Sigmoid colon (tissue), 7 donors: ENCODE data around the gene PSMB10. TPM values are rescaled to one million over a fixed set of nuclear protein-coding genes. Genes with fewer than 3 reads are reported as not detected.
A peak's percentile ranks its signal among the peaks of the same experiment; 100 is the strongest.

Experiments
- DNase-seq: peaks from one replicate; pipeline ENCODE4 v3.0.0-alpha.2; 2019
- H3K27ac ChIP-seq, 4 donors: fragments of 200-600 bp; sonication (generic); one replicate each; pipeline ENCODE4 v1.5.1; 2016 to 2019; ENCODE audit warnings: mild to moderate bottlenecking in 1 of 4
- H3K27me3 ChIP-seq, 3 donors: fragments of 200-600 bp; sonication (generic); one replicate each; pipeline ENCODE4 v1.5.1; 2019; ENCODE audit warnings: mild to moderate bottlenecking in 1 of 3
- H3K36me3 ChIP-seq, 4 donors: fragments of 200-600 bp; sonication (generic); one replicate each; pipeline ENCODE4 v1.5.1; 2016 to 2019
- H3K4me1 ChIP-seq, 4 donors: fragments of 200-600 bp; sonication (generic); one replicate each; pipeline ENCODE4 v1.5.1; 2017 to 2019
- H3K4me3 ChIP-seq, 4 donors: fragments of 200-600 bp; sonication (generic); one replicate each; pipeline ENCODE4 v1.5.1; 2017 to 2019; ENCODE audit warnings: mild to moderate bottlenecking in 2 of 4, moderate library complexity in 1 of 4
- H3K9me3 ChIP-seq, 4 donors: fragments of 200-600 bp in 3 of 4; sonication (generic) in 3 of 4; one replicate each; pipeline versions ENCODE4 v1.5.1 to v1.6.1; 2013 to 2019
- CTCF ChIP-seq, 4 experiments: fragments of 450-650 bp in 3 of 4; fragments of 200-600 bp in 1 of 4; IDR thresholded peaks; one replicate each; pipeline ENCODE4 v1.5.1; 2016 to 2019; ENCODE audit warnings: antibody characterized with exemption in 4 of 4, mild to moderate bottlenecking in 3 of 4, moderate library complexity in 2 of 4
- EP300 ChIP-seq, 4 donors: sonication (generic); formaldehyde crosslinking; IDR thresholded peaks; one replicate each; pipeline ENCODE4 v1.6.1; 2017; ENCODE audit warnings: antibody characterized with exemption in 4 of 4
- POLR2A ChIP-seq, 2 donors: fragments of 450-650 bp; IDR thresholded peaks; one replicate each; pipeline ENCODE4 v1.6.1; 2016; ENCODE audit warnings: antibody characterized with exemption in 2 of 2, mild to moderate bottlenecking in 2 of 2, moderate library complexity in 2 of 2
- POLR2AphosphoS5 ChIP-seq, 4 donors: sonication (generic); formaldehyde crosslinking; IDR thresholded peaks; one replicate each; pipeline ENCODE4 v1.6.1; 2017; ENCODE audit warnings: antibody characterized with exemption in 4 of 4
- WGBS, 2 donors: extraction: QIAGEN DNeasy Blood & Tissue Kit; methylation state at CpG; one replicate each; pipeline ENCODE4 v1.1.7; 2013; 5-methylcytosine and 5-hydroxymethylcytosine counted together
- intact Hi-C: fragments of 100-400 bp; cut with DNase I; formaldehyde crosslinking; loops from one replicate; pipeline ENCODE4 v1.15.1; 2023
- polyA plus RNA-seq, 3 donors: library from polyadenylated mRNA; stranded (reverse); fragments of 200-250 nt; gene quantifications; one replicate each; pipeline ENCODE4 v1.2.3, GENCODE V29; 2013
- total RNA-seq, 4 donors: library from RNA; depleted of rRNA; stranded (reverse); fragments of >200 nt; gene quantifications; one replicate each; pipeline ENCODE4 v1.1.0, GENCODE V29; 2016
- donor health status: healthy with polysubstance abuse.
- donor health status: Bipolar disorder and iron deficiency.
- donor health status: healthy.

The PSMB10 gene
- 10 to 100 TPM; 37.1 to 61.0 (median 42.5) TPM for total RNA-seq
- polyA plus RNA-seq = 100 to 1,000 TPM; 170 to 200 (median 183) TPM

DNA sequence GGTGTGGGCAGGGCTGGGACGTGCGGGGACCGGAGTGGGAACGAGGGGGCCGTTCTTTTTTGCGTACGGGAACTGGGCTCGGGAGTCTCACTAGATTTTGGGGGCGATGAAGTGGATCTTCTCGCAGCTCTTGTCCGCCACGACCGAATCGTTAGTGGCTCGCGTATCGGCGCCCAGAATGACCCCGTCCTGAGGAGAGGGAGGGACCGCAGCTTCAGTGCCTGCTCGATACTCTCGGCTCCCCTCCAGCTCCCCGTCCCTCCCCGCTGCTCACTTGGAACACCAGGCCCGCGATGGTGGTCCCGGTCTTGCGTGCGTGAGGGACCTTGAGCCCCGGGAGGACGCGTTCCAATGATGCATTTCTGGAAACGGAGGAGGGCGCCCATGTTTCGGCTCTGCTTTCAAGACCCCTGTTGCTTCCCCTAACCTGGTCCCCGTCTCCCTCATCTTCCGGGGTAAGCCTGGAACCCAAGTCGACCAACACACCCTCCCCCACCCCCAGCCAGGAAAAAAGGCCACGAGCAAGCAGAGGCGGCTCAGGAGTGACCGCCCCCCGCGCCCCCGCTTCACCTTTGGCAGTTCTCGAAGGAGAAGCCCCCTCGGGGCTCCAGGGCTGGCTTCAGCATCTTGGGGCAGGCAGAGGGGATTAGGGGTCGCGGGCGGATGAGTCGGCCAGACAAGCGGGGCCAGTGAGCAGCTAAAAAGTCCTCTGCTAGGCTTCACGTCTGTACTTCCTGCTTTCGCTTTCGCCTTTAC lies at the start of gene PSMB10:
PSMB10 (minus strand) TSS at position 727 of the 756 bp plus-strand sequence; CDS start at position 626, 101 bp downstream.
- Histone ChIP-seq H3K4me3 (peak within 1 kb of the TSS; percentile 77 to 89 (median 84)), H3K36me3 (peaks cover 0 to 28% (median 6%) of the 10 kb centered on the region in 4 donors), H3K27ac (peak within 1 kb of the TSS; percentile 91 to 97 (median 94)), H3K4me1 (peaks cover 0 to 34% (median 28%) of the 10 kb centered on the region in 4 donors), H3K27me3 (no peaks in the 10 kb centered on the region), H3K9me3 (no peaks in the 10 kb centered on the region)
- intact Hi-C loops = loop anchor here (5.0 to 10.0 kb wide), 2 partner anchors 94 to 412 kb away; partner anchors contain the start of genes RIPOR1 and THAP11
- peak; percentile 87 for DNase-seq
- no peak for TF ChIP-seq CTCF (IDR thresholded peaks at IDR 0.05)
- no peak for TF ChIP-seq EP300 (IDR thresholded peaks at IDR 0.05)
- peak in 3 of 4 donors; percentile 69 to 75 (median 72) for TF ChIP-seq POLR2AphosphoS5 (IDR thresholded peaks at IDR 0.05)
- TF ChIP-seq POLR2A (IDR thresholded peaks at IDR 0.05) = peak; percentile 46 to 55
- WGBS, 2 donors = 0% methylated on average over 54 of the region's 54 CpGs

DNA sequence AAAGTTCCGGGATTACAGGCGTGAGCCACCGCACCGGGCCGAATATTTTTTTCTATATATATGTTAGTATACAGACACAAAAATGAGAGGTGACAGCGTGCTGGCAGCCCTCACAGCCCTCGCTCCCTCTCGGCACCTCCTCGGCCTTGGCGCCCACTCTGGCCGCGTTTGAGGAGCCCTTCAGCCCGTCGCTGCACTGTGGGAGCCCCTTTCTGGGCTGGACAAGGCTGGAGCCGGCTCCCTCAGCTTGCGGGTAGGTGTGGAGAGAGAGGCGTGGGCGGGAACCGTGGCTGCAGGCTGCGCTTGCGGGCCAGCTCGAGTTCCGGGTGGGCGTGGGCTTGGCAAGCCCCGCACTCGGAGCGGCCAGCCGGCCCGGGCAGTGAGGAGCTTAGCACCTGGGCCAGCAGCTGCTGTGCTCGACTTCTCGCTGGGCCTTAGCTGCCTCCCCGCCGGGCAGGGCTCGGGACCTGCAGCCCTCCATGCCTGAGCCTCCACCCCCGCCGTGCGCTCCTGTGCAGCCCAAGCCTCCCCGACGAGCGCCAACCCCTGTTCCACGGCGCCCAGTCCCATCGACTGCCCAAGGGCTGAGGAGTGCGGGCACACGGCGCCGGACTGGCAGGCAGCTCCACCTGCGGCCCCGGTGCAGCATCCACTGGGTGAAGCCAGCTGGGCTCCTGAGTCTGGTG lies 45.5 kb upstream of the PSMB10 start:
- intact Hi-C loops = no loop called here
- no peak overlapping the region for H3K27ac ChIP-seq
- no peak overlapping the region for H3K4me3 ChIP-seq
- 90 to 95% methylated on average over 49 of the region's 49 CpGs for WGBS, 2 donors
- no peak for TF ChIP-seq CTCF (IDR thresholded peaks at IDR 0.05)
- TF ChIP-seq POLR2AphosphoS5 (IDR thresholded peaks at IDR 0.05) = no peak
- no peak for TF ChIP-seq EP300 (IDR thresholded peaks at IDR 0.05)
- TF ChIP-seq POLR2A (IDR thresholded peaks at IDR 0.05) = no peak
- H3K27me3 ChIP-seq = peaks cover 0 to 16% (median 7%) of the 10 kb centered on the region in 3 donors
- no peaks in the 10 kb centered on the region for H3K9me3 ChIP-seq
- H3K36me3 ChIP-seq = no peaks in the 10 kb centered on the region
- no peak for DNase-seq
- no peaks in the 10 kb centered on the region for H3K4me1 ChIP-seq

DNA sequence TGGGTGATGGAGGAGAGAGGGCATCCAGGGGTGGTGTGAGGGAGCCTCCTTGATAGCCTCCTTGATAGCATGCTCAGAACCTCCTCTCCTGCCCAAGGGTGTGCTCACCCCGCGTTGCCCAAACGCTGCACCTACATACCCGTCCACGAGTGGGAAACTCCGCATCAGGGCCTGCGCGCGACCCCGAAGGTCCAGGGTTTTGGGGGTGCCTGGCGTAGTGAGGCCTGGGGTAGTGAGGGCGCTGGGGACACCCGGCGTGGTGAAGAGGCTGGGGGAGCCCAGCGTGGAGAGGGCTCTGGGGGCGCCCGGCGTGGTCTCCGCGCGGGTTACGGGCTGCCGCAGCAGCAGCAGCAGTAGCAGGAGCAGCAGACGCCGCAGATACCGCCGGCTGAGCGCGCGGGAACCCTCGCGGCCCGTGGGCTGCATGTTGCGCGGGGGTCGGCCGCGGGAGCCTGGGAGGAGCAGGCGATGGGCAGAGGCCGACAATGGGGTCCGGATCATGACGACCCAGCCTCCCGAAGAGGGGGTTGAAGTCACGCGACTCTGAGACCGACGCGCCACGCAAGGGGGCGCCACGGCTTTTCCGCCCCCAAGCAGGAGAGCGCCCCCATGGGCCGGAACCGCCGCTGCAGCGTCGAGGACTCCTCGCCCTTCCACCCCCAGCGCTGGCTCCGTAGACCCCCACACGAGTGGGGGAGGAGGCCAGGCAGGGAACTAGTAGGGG lies 43.5 kb upstream of the PSMB10 start, which contains the start of gene DPEP3:
DPEP3 (minus strand) TSS at position 545 of the 724 bp plus-strand sequence; CDS start at position 426, 119 bp downstream.
- intact Hi-C loops = no loop called here
- no peak for TF ChIP-seq POLR2AphosphoS5 (IDR thresholded peaks at IDR 0.05)
- no peak for TF ChIP-seq EP300 (IDR thresholded peaks at IDR 0.05)
- H3K27ac ChIP-seq = no peak within 1 kb of the TSS
- no peak within 1 kb of the TSS for H3K4me3 ChIP-seq
- no peaks in the 10 kb centered on the region for H3K9me3 ChIP-seq
- 69 to 77% methylated on average over 62 of the region's 62 CpGs for WGBS, 2 donors
- no peaks in the 10 kb centered on the region for H3K4me1 ChIP-seq
- peaks cover 0 to 16% (median 7%) of the 10 kb centered on the region in 3 donors for H3K27me3 ChIP-seq
- no peaks in the 10 kb centered on the region for H3K36me3 ChIP-seq
- DNase-seq = no peak

DNA sequence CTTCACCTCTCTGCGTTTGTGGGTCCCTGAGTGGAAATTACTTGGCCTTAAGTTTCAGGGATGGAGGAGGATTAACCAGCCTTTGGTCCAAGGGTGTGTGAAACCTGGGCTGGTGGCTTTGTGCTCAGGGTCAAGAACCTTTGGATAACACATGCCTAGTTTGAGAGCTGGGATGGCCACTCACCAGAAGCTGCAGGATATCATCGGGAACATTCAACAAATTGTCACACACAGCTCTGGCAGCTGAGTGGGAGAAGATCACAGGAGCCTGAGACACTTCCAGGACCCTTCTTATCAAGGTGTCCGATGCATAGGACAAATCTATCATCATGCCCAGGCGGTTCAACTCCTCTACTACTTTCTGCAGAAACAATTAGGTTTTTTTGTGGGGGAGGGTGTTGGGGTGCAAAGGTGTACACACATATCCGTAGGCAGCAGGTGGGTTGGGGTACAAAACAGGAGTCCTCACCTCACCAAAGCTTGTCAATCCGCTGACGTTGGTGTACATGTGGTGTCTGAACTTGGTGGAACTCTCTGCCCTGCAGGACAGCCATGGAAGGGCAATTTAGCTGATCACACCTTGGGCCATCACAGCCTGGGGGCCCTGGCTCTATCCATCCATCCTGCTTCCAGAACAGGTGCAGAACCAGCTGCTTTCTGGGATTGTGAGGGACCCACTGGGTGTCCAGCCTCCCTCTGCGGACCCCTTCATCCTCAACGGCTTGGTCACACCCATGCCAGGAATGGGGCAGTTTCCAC lies 41.0 kb upstream of the PSMB10 start:
- WGBS, 2 donors = 84 to 91% methylated on average over 9 of the region's 9 CpGs
- peaks cover 0 to 16% (median 7%) of the 10 kb centered on the region in 3 donors for H3K27me3 ChIP-seq
- no peaks in the 10 kb centered on the region for H3K9me3 ChIP-seq
- TF ChIP-seq POLR2A (IDR thresholded peaks at IDR 0.05) = no peak
- no peak for TF ChIP-seq EP300 (IDR thresholded peaks at IDR 0.05)
- no peaks in the 10 kb centered on the region for H3K4me1 ChIP-seq
- DNase-seq = no peak
- H3K27ac ChIP-seq = no peak overlapping the region
- H3K4me3 ChIP-seq = no peak overlapping the region
- H3K36me3 ChIP-seq = no peaks in the 10 kb centered on the region
- intact Hi-C loops = no loop called here

DNA sequence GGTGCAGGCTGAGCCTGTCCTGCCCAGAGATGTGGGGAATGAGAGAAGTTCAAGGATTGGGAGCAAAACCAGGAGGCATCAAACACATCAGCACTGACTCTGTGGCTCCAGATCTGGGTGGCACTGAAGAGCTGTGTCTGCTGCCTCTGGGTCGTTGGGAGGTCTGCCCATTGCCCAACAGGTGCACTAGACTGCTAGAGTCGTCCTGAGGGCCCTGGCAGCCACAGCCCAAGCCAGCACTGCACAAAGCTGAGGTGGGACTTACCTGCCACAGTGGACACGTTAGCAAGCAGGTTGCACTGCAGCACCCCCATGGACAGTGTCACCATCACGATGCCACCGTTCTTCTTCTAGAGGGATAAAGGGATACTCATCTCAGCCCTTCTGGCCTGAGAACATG lies 40.4 kb upstream of the PSMB10 start:
- no peak for TF ChIP-seq EP300 (IDR thresholded peaks at IDR 0.05)
- no peaks in the 10 kb centered on the region for H3K36me3 ChIP-seq
- DNase-seq = no peak
- H3K27me3 ChIP-seq = peaks cover 0 to 16% (median 7%) of the 10 kb centered on the region in 3 donors
- no peak overlapping the region for H3K27ac ChIP-seq
- H3K4me3 ChIP-seq = no peak overlapping the region
- intact Hi-C loops = no loop called here
- no peaks in the 10 kb centered on the region for H3K9me3 ChIP-seq
- H3K4me1 ChIP-seq = no peaks in the 10 kb centered on the region
- 56 to 71% methylated on average over 5 of the region's 5 CpGs for WGBS, 2 donors
